ENCODE results near the gene PRKD2.

The PRKD2 gene

DNA sequence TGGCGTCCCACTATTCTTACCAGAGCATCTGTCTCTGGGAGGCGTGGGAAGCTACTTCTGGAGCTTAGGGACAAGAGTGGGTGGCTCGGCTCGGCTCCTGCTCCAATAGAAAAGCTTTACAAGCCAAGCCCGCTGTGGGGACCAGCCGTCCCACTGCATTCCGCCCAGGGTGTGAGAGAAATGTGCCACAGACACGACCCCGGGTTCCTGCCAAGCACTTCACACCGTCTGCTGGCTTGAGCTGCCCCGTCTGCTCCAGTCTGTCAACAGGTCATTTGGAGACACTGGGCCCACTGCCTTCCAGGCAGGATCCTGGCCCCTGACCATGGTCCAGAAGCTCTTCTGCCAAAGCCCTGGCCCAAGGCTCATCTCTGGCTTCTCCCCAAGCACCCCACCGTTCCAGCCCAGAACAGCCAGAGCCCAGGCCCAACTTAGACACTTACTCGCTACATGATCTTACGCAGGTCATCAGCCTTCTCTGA lies 22.4 kb upstream of the PRKD2 start:
- DNase-seq: no peak

DNA sequence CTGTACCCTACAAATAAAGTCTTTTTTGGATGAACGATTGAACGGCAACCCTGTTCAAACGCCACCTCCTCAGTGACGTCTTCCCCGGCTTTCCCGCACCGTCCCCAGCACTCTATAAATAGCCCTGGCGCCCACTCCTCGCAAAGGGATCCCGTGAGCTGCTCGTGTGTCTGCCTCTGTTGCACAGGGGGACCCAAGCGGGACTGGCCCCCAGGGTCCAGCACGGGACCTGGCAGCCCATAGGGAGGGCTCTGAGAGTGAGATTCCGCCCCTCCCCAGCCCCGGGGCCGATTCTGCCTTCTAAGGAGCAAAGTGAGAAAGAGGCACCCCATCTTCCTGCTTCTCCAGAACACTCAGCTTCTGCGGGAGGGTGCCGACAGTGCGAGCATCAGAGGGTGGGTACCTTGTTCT lies 20.9 kb upstream of the PRKD2 start:
- DNase-seq: no peak

DNA sequence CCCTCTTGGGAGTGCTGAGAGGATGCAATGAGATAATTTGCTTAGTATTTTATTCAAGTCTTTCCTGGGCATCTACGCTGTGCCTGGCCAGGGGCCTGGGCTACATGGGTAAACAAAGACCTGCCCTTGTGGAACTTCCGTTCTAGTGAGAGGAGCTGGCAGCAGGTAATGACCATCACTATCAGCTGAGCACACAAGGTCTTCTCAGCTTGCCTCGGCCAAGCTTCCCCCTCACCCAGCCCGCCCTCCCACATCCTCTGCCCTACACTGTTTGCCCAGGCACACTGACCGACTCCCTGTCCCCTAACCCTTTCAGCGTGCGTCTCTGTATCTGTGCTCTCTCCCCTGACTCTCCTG lies 20.4 kb upstream of the PRKD2 start:
- DNase-seq: no peak

DNA sequence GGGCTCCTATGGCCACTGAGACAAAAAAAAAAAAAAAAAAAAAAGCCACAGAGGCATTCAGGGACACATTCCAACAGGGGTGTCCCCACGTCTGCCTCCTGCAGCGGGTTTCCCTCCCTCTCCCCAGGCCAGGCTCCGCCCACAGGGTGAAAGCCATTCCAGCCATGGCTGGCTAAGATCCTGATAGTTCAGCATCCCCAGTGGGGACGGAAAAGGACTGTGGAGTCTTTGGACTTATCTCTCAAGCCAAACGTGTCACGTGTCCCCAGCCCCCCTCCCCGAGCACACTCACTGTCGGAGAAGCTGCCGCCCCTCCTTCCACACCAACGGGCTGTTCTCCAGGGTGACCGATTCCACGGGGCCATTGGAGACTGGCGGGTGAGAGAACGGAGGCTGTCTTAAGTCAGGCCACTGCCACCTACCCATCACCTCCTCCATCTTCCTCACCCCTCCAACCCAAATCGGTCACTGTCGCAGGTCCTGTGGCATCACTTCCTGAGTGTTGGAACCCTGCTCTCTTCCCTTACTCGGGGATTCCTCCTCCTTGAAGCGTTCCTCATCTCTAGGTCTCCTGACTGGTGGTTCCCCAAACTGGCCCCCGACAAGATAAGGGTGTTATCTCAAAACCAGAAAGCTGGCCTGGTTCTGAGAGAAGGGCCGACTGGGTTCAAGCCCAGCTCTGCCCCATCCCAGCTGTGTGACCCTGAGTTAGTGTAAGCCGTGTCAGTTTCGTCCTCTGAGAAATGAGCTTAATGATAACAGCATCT lies 19.8 kb upstream of the PRKD2 start:
- no peak for DNase-seq

DNA sequence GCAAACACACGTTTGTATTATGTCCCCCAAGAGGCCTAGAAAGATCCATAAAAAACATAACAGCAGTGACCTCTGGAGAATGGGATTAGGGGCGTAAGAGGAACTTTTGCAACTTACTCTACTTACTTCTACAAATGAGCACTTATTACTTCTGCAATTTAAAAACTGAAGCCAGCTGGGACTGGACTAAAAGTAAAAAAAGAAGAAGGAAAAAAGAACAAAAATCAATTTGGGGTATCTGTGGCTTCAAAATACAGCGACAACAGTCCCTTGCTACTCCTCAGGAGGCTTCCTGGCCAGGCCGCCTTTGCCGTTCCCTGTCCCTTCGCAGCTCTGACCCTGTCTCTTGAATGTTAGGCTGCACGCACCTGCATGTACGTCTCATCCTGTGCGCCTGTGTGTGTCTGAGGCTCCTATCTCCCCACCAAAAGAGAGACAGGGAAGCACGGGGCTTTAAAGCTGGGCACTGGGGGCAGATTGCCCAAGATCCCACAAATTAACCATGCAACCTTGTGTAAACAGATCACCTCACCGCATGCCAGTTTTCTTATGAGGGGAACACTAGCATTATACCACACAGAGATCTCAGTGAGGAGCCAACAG lies 16.9 kb upstream of the PRKD2 start:
- no peak for DNase-seq

DNA sequence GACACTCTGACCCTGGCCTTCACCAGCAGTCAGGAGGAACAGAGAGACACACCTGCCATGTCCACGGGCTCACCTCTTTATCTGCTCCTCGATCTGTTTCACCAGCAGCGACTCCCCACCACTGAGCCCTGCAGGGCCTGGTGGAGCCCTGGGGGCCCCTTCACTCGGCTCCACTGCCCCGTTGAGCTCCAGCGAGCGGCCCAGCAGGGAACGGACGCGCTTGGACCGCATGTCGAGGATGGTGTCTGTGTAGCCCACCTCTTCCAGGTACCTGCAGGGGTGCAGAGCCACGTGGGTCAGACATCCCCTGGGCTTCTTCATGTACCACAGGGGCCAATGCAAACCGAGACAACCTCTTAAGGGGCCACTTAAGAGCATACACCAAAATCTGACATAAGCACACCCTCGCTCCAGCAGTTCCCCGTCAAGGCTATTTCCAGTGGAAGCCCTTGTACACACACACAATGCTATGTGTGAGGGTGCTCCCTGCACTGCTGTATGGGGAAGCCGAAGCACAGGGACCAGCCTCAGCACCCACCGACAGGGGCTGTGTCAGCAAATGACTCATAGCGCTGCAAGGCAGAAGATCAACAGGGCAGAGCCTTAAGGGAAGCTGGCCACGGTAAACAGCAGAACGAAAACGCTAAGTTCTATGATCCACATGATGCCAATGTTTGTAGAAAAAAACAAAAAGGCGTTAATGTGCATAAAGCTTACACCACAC lies 16.2 kb upstream of the PRKD2 start:
- no peak for DNase-seq

DNA sequence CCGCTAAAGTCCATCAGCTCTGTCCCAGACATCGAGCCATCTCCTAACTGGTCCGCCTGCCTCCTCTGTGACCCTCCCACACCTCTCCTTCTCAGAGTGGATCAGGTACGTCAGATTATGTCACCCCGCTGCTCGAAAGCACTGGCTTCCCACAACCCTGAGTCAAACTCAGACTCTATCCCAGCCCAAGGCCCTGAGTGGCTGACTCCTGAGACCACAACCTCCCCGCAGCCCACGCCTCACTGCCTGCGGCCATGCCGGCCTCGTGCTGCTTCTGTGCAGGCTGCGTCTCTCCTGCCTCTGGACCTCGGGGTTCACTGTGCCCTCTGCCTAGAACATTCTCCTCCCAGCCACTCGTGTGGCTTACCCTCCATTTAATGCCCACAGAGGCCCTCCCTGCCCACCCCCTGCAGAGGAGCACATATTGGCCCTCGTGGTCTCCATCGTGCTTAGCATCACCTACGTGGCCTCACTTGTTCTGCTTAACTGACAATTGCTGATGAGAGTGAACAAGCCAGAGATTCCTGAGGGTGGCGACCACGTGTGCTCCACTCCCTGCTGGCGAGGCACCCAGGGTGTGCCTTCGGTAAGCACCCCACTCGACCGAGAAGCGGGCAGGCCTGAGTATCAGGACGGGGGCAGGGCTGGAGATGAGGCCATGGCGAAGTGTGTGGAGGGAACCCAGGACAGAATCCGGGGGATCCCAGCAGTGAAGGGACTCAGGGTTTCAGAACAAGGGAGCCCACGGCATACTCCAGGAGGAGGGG lies 15.4 kb upstream of the PRKD2 start:
- DNase-seq: no peak

DNA sequence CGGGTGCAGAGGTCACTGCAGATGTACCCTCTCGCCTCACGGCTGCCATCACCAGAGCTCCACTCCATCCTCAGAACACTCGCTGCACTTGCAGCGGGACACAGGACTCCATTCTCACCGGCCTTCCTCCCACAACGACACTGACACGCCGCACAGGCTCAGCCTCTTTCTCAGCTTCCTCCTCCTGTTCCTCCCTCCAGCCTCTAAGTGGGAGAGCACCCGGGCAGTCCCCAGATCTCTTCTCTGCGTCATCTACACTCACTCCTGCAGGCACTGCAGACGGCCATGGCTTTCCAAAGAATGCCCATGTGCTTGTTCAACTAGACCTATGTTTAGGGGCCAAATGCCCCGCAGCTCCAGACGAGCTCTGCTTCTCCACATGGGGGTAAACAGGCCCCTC lies 14.7 kb upstream of the PRKD2 start:
- no peak for DNase-seq

DNA sequence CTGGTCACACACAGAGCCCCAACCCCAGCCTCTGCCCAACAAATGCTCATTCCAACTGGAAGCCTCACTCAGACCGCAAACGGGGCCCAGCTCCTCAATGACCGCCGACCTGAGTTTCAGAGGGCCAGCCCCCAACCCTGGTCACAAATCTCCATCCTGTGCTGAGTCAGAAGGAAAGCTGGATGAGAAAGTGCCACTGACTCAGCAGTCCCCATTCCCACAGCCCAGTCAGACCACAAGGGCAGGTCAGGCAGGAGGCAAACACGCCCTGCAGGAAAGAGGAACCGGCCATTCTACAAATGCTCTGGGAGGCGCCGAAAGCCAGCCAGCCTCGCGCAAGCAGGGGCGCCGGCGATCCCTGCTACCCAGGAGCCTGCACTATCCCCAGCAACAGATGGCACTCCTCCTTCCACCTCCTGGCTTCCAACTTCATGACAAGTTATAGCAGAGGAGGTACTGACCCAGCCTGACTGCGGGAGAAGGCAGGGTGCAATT lies 14.1 kb upstream of the PRKD2 start:
- no peak for DNase-seq

DNA sequence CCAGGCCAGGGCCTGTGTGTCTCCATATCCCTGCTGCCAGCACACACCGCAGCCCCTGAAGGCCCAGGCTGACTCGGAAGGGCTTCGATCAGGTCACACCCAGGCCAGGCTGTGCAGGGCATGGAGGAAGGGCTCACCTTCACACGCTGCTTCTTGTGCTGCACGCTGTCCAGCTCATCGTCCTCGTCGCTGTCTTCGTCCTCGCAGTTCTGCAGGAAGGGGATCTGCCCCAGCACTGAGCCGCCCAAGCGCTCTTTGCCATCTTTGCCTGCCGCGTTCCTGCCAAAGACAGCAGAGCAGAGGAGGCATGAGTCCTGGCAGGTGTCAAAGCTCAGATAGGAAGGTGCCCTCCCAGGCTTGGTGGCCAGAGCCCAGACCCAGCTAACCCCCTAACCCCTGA lies 13.7 kb upstream of the PRKD2 start:
- DNase-seq: no peak

DNA sequence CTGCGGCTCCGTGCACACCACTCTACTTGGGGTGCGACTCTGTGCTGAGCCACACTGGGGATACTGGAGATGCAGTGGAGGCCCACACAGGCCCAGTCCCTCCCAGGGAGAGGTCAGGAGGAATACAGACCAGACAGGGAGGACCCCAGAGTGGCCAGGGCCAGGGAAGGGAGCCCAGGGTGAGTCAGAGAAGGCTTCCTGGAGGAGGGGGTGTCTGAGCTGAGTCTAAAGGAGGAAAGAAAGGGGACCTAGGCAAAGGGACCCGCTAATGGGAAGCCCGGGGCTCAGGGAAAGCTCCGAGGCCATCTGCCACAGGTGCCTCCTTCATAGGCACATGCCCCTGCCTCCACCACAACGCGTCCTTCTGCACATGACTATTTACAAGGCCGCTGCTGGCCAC lies 13.3 kb upstream of the PRKD2 start:
- DNase-seq: no peak

DNA sequence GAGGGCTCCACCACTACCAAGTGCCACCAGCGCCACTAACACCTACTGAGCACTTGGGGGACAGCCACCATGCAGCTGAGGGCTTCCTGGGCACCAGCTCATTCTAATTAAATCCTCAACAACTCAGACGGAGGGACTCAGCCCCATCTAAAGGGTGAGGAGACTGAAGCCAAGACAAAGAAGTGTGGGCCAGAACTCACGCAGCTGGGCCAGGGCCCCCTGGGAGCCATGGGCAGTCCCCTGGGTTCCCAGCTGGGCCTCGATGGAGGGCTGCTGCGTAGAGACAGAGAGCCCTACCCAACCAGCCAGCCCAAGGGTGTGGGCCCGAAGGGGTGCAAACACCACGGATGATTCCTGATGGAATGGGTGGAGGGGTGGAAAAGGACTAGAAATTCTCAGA lies 12.8 kb upstream of the PRKD2 start:
- no peak for DNase-seq

DNA sequence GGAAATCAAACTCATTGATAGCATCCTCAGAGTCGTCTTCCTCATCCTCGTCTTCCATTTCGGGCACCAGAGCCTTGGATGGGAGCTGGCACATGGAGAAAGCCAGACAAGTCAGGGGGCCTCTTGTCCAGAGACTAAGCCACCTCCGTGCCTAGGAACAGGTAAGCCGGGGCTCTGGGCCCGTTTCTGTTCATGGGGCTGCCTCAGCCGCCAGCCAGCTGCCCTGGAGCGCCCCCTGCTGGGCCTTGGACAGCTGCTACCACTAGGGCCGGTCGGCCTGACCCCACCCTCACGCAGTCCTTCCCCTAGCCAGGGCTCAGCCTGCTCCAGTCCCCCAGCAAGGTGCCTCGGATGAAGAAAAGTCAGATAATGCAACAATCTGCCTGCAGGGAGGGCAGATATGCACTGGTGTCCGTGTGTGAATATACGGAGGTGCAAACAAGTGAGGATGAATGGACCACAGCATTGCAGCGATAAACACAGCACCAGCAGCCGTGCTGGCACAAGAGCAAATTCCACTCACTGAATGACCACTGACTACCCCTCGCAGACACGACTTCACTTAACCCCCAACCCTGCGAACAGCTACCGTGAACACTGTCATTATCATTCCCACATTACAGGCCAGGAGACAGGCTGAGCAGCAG lies 11.9 kb upstream of the PRKD2 start:
- peak; percentile 12 for DNase-seq

DNA sequence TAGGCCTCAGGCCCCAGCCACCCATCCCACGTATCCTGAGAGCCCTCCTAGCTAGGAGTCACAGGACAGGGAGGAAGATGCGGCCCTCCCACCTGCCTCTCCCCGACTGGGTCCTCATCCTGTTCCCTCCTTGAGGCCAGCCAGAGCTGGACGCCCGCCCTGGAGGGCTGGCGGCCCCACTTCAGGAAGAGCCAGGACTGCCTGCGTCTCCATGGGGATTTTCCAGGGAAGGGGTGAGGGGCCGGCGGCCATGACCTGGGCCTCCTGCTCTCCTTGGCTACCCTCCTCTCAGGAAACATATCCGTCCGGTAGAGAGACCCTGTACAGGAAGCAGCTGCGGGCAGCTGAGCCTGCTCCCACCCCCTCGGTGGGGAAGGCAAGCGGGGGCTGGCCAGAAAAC lies 11.3 kb upstream of the PRKD2 start:
- no peak for DNase-seq

DNA sequence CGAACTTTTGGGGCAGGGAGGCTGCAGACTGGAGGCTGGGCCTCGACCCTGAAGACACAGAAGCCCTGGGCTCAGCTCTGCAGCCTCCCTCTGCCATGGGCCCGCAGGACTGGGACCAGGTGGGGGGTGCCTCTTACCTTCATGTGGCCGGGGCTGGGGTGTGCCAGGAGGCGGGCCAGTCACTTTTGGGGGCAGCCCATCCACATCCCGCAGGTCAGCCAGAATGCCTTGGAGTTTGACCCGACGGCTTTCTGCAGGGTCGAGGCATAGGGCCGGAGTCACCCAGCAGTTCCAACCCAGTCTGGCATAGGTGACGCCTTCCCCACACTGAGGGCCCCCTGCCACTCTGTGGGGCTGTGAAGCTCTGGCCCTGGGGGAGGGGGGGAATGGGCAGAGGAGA lies 10.8 kb upstream of the PRKD2 start:
- DNase-seq: no peak

DNA sequence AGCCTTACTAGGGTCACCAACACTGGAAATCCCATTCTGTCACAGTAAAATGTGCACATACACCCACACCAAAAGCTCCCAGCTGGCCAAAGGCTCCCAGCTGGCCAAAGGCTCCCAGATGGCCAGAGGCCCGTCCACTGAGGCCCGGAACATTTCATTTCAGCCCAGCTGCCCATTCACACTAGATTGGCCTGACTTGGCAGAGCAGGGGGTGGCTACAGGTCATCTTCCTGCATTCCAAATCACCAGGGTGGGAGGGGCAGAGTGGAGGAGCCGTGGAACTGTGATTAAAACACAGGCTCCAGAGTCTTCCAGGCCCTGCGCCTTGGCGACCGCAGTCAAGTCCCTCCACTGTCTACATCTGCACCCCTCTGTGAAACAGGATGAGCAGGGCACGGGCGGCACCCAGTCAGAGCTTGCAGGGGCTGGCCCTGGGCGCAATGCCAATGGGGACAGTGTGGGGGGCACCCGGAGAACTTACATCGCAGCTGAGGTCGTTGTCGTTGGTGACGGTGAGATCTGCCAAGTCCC lies 10.1 kb upstream of the PRKD2 start:
- DNase-seq: no peak

DNA sequence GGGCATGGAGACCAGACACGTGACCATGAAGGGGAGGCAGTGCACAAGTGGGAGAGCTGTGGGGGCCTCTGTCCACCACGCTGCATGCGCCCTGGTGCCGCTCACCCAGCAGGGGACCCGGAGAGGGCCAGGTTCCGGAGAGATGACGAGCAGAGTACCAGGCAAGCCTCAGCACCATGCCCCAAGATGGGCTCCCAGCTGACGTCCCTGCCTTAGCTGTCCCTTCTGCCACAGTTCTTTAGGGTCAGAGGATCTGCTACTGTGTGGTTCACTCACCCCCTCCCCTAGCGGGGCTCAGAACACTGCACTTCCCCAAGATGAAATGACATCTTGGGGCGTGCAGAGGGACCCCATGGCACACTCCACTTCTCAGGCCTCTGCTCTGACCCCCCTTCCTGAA lies 9.6 kb upstream of the PRKD2 start:
- no peak for DNase-seq

DNA sequence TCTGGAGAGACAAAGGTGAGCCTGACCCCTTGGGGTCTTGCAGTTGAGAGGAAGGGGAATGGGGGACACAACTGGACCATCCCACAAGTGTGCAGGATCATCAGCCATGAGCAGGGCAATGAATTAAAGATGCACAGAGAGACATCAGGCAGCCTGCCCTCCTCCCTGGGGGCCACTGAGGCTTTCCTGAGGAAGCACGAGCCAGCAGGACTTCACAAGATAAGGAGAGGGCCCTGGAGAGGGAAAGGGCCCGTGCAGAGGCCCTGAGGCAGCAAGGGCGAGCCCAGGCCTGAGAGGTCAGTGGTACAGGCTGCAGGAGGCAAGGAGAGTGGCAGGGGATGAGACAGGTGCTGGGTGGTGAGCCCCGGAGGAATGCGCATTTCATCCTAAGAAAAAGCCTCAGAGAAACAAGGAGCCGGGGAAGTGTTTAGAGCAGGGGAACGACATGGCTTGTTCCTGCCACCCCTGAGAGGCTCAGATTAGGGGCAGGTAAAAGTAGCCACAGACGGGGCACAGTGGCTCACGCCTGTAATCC lies 9.0 kb upstream of the PRKD2 start:
- DNase-seq: no peak

DNA sequence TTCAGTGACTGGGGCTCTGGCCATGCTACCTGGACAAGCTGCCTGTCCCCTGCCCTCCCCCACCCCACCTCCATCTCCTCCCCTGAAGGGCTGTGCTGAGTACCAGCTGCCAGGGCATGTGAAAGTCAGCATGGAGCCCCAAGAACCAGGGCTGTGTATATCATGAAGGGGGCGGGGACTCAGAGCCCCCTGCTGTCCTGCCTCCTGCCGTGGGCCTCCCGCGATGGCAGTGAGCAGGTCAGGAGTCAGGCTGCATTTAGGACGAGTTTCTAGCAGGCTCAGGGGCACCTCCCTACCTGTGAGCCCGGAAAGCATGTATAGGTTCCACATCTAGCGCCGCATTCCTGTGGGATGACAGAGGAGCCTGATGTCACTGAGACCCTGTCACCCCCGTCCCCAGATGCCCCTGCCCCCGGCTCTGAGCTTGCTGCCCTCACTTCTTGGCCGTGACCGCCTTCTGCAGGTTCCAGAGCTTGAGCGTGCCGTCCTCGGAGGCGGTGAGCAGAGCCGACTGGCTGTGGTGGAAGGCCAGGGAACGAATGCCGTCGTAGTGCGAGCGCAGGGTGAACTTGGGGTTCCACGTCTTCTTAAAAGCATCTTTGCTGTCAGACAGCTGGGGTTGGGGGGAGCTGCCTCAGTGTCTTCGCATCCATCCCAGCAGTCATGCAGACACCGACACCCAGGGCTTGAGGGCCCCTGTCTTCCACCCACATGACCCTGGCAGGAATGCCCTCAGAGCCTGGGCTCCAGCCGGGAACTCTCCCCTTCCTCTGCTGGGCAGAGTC lies 8.3 kb upstream of the PRKD2 start:
- DNase-seq: no peak

DNA sequence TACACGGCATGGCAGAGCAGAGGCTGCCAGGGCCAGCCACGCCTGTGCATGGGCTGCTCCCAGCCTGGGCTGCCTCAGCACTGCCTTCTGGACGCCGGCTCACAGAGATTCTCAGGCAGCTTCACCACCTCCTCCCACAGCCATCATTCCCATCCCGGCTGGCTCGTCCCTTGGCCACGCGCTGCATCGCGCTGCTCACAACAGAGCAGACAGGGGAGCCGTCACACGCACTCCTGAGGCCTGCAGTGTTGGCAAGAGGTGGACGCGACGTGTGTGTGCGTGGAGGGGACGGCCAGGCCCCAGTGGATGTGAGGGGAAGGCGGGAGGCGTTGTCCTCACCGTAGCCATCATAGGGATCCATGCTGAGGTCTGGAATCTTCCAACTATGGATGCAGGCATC lies 7.6 kb upstream of the PRKD2 start:
- no peak for DNase-seq

DNA sequence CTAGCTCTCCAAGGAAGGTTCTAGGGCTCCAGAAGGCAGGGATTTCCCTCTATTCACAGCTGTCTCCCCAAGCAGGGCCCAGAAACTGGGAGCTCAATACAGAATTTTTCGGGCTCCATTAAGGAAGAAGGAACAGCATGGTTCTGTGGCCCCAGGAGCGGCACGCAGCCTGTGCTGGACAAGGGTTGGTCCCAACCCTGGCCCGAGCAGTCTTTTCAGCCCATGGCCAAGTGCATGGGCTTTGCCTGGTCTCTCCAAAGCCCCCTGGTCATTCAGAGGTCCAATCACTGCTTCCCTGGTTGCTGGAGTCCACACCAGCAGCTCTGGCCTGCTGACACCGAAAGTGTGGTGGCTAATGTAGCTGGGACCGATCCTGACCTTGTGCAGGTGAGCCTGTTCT lies 6.6 kb upstream of the PRKD2 start:
- no peak for DNase-seq
